Lower lobe of right lung (tissue), 2 donors: ENCODE measurements around the gene IDUA. TPM values are rescaled to one million over a fixed set of nuclear protein-coding genes. Genes with fewer than 3 reads are reported as not detected.

Experiments used
- ATAC-seq, 2 donors: fragments of 200-7000 bp; cut with Tn5 transposase; one replicate each; pipeline ENCODE4 v1.9.1; 2020 to 2022; ENCODE audit warnings: mild to moderate bottlenecking in 2 of 2, moderate library complexity in 2 of 2
- DNase-seq: peaks from one replicate; pipeline ENCODE4 v3.0.0-alpha.2; 2020
- H3K27ac ChIP-seq: fragments of 200-600 bp; one replicate; pipeline ENCODE4 v1.8.0; 2022
- H3K27me3 ChIP-seq: fragments of 200-600 bp; one replicate; pipeline ENCODE4 v1.8.0; 2022; ENCODE audit warnings: low read depth
- H3K36me3 ChIP-seq: fragments of 200-600 bp; one replicate; pipeline ENCODE4 v1.8.0; 2022; ENCODE audit warnings: mild to moderate bottlenecking
- H3K4me1 ChIP-seq: fragments of 200-600 bp; one replicate; pipeline ENCODE4 v1.8.0; 2022
- H3K4me3 ChIP-seq: fragments of 200-600 bp; one replicate; pipeline ENCODE4 v1.8.0; 2022; ENCODE audit warnings: mild to moderate bottlenecking
- H3K9me3 ChIP-seq: fragments of 200-600 bp; one replicate; pipeline ENCODE4 v1.8.0; 2022
- intact Hi-C: fragments of 100-400 bp; cut with DNase I; formaldehyde crosslinking; loops from one replicate; pipeline ENCODE4 v1.11.0; 2022
- total RNA-seq: library from RNA; stranded (reverse); fragmentation: NEBNext Ultra II Directional; extraction: Animal tissue kit (Norgen Biotek cat#: 25700); gene quantifications from one replicate; pipeline ENCODE4 v1.2.1, GENCODE V29; 2021
- TF ChIP-seq, protein P1 (sequence below): fragments of 200-600 bp; IDR thresholded peaks from one replicate; pipeline ENCODE4 v1.8.0; 2022; ENCODE audit warnings: antibody characterized with exemption, mild to moderate bottlenecking
- donor health status: DM: no; HTN: yes; CAD: no; lungs with severe emphysema.

The IDUA gene
- total RNA-seq, 1 donor from 2014 or later, result 46.0 TPM

DNA sequence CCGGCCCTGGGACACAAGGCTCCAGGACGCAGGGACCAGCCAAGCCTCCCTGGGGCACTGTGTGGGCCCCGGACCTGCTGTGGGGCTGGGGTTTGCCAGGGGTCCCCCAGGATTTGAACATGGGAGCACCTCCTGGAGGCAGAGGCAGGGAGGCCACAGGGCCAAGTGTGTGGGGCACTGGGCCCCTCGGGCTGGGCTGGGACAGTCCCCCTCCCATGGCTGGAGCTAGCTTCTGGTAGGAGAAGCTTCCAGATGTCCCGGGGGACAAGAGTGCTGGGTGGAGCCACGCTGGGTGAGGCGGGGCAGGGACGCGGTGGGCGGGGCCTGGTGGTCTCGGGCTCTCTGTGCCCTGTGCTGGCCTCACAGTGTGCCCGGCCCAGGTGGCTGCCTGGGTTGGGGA lies 43.2 kb downstream of the IDUA start:
- intact Hi-C loops, result no loop called here
- Histone ChIP-seq H3K9me3 (no peaks in the 10 kb centered on the region), H3K4me1 (peaks cover 12% of the 10 kb centered on the region), H3K27ac (no peak overlapping the region), H3K27me3 (peaks cover 46% of the 10 kb centered on the region), H3K4me3 (no peak overlapping the region), H3K36me3 (peaks cover 6% of the 10 kb centered on the region)
- TF ChIP-seq, protein P1, sequence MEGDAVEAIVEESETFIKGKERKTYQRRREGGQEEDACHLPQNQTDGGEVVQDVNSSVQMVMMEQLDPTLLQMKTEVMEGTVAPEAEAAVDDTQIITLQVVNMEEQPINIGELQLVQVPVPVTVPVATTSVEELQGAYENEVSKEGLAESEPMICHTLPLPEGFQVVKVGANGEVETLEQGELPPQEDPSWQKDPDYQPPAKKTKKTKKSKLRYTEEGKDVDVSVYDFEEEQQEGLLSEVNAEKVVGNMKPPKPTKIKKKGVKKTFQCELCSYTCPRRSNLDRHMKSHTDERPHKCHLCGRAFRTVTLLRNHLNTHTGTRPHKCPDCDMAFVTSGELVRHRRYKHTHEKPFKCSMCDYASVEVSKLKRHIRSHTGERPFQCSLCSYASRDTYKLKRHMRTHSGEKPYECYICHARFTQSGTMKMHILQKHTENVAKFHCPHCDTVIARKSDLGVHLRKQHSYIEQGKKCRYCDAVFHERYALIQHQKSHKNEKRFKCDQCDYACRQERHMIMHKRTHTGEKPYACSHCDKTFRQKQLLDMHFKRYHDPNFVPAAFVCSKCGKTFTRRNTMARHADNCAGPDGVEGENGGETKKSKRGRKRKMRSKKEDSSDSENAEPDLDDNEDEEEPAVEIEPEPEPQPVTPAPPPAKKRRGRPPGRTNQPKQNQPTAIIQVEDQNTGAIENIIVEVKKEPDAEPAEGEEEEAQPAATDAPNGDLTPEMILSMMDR, result no peak
- ATAC-seq (no peak), DNase-seq (no peak)

DNA sequence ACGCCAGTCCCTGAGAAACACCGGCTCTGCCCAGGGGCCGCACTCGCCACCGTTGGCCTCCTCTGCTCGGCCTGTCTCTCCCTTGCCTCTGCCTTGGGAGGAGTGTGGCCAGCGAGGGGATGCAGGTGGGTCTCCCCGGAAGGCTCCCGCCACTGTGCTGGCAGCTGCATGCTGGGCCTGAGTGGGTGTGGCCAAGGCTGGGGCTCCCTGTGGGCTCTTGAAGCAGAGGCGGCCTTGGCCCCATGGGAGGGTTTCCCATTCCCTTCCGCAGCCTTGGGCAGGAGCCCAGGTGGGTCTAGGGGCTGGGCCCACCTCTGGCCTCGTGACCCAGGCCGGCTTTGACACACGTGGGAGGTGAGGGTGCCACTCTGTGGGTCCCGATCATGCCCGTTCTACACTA lies 43.7 kb downstream of the IDUA start:
- ATAC-seq, result no peak
- peaks cover 12% of the 10 kb centered on the region for H3K4me1 ChIP-seq

DNA sequence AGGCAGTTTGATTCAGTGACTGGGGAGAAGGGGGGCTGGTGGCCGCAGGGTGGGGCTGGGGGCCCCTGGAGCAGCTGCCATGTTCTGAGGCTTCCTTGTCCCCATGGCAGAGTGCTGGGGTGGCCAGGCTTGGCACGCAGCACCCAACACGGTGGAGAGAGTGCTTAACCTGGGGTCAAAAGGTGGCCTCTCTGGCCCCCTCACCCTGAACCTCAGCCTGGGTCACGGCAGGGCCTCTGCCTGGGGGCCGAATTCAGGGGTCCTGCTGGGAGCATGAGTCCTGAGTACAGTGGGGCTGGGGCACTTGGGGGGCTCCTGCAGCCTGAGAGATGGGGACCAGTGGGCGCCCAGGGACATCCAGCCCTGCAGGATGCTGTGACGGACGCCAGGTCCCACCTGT lies 44.5 kb downstream of the IDUA start:
- ATAC-seq, result no peak
- H3K4me1 ChIP-seq, result peaks cover 12% of the 10 kb centered on the region
- H3K27ac ChIP-seq, result no peak overlapping the region
- intact Hi-C loops, result no loop called here
- DNase-seq, result no peak
- H3K36me3 ChIP-seq, result no peaks in the 10 kb centered on the region
- peaks cover 46% of the 10 kb centered on the region for H3K27me3 ChIP-seq
- H3K9me3 ChIP-seq, result no peaks in the 10 kb centered on the region
- no peak overlapping the region for H3K4me3 ChIP-seq
- TF ChIP-seq, protein P1, result no peak

More for the DNA sequence above, 43.7 kb downstream of the IDUA start:
- TF ChIP-seq, protein P1, result no peak
- intact Hi-C loops, result no loop called here
- peaks cover under 1% of the 10 kb centered on the region for H3K36me3 ChIP-seq
- no peak overlapping the region for H3K27ac ChIP-seq
- peaks cover 46% of the 10 kb centered on the region for H3K27me3 ChIP-seq
- no peak for DNase-seq
- no peak overlapping the region for H3K4me3 ChIP-seq
- no peaks in the 10 kb centered on the region for H3K9me3 ChIP-seq

DNA sequence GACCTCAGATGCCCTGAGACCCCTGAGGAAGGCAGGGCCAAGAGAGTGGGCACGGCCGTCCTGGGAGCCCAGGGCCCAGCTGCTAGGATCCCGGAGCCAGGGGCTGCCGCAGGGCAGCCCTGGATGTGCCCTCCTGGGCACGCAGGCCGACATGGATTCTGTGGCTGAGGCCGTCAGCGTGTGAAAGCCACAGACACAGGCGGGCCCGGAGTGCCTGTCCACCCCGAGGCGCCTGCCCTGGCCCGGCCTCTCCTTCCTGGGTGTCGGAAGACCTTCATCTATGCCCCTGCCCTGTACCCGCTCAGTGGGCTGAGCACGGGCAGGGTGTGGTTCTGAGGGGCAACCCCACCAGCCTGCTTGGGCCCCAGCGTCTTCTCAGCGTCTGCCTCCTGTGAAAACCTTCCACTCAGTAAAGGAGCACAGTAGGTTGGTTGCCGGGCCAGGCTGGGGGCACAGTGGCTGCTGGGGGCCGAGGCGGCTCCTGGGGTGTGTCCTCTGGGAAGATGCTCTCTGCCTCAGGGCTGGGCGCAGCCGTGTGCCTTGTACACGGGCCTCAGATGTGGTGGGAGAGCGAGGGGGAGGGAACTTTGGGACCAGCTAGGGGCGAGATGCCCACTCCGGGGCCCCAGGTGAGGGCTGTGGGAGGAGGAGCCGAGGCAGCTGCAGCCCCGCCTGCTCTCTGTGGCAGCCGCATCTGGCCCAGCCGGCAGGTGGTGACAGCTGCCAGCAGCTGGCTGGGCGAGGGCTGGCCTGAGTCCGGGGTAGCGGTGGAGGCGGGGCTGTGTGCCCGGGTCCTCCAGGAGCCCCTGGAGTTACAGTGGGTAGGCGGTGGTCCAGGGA lies 45.3 kb downstream of the IDUA start:
- no peaks in the 10 kb centered on the region for H3K36me3 ChIP-seq
- ATAC-seq (no peak), DNase-seq (no peak)
- no peaks in the 10 kb centered on the region for H3K9me3 ChIP-seq
- intact Hi-C loops, result no loop called here
- peaks cover 46% of the 10 kb centered on the region for H3K27me3 ChIP-seq
- H3K4me3 ChIP-seq, result no peak overlapping the region
- H3K27ac ChIP-seq, result no peak overlapping the region
- TF ChIP-seq, protein P1, result no peak
- H3K4me1 ChIP-seq, result peaks cover 12% of the 10 kb centered on the region

DNA sequence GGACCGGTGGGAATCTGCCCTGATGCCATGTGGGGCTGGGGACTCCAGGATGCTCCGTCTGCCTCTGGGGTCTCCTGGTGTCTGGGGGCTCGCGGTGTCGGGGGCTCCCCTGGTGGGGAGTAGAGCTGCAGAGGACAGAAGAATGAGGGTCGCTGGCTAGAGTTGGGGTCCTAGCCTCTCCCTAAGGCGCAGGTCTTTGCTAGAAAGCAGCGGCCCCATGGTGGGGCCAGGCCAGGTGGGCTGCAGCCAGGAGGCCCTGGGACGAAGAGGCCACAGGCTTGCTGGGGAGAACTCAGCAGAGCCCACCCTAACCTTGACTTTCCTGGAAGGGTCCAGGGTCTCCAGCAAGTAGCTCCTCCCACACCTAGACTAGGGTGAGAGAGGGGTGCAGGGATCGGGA lies 46.0 kb downstream of the IDUA start:
- Histone ChIP-seq H3K36me3 (no peaks in the 10 kb centered on the region), H3K27ac (no peak overlapping the region), H3K9me3 (no peaks in the 10 kb centered on the region), H3K27me3 (peaks cover 50% of the 10 kb centered on the region), H3K4me3 (no peak overlapping the region), H3K4me1 (peaks cover 12% of the 10 kb centered on the region)
- no peak for ATAC-seq
- no peak for DNase-seq
- TF ChIP-seq, protein P1, result no peak
- intact Hi-C loops, result no loop called here
